PC-3 (cell line): ENCODE data around the gene HOXA6.

Experiments
- EZH2 ChIP-seq: fragments of 300-600 bp; sonication (generic); IDR thresholded peaks from one replicate; pipeline ENCODE4 v1.6.1; 2017; ENCODE audit warnings: antibody characterized with exemption, mild to moderate bottlenecking, low read length; ENCODE audit not compliant: unreplicated experiment
- EZH2phosphoT487 ChIP-seq: fragments of 300-600 bp; sonication (generic); IDR thresholded peaks from 2 replicates; pipeline ENCODE4 v1.6.1; 2018; ENCODE audit warnings: mild to moderate bottlenecking, antibody characterized with exemption, low read length, borderline replicate concordance
- TF ChIP-seq, protein P1 (sequence below): fragments of 300-600 bp; sonication (generic); conservative IDR thresholded peaks from 2 replicates; pipeline ENCODE4 v1.5.1; 2017; ENCODE audit warnings: antibody characterized with exemption, low read depth, mild to moderate bottlenecking, low read length

- TF ChIP-seq, protein P1, sequence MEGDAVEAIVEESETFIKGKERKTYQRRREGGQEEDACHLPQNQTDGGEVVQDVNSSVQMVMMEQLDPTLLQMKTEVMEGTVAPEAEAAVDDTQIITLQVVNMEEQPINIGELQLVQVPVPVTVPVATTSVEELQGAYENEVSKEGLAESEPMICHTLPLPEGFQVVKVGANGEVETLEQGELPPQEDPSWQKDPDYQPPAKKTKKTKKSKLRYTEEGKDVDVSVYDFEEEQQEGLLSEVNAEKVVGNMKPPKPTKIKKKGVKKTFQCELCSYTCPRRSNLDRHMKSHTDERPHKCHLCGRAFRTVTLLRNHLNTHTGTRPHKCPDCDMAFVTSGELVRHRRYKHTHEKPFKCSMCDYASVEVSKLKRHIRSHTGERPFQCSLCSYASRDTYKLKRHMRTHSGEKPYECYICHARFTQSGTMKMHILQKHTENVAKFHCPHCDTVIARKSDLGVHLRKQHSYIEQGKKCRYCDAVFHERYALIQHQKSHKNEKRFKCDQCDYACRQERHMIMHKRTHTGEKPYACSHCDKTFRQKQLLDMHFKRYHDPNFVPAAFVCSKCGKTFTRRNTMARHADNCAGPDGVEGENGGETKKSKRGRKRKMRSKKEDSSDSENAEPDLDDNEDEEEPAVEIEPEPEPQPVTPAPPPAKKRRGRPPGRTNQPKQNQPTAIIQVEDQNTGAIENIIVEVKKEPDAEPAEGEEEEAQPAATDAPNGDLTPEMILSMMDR = peak; percentile 91
- TF ChIP-seq EZH2phosphoT487 = no peak
- no peak for TF ChIP-seq EZH2
Measured at GRCh38 chr7:27196287-27196767, 48.8 kb upstream of the HOXA6 start.
